GM12878 (cell line): ENCODE results near the gene SPEM2. TPM values are rescaled to one million over a fixed set of nuclear protein-coding genes. Genes with fewer than 3 reads are reported as not detected.

Experiments used
- BMI1 ChIP-seq: fragments of 450-650 bp; IDR thresholded peaks from 2 replicates; pipeline ENCODE4 v1.6.1; 2016; ENCODE audit warnings: mild to moderate bottlenecking, moderate library complexity, borderline replicate concordance
- CUX1 ChIP-seq: IDR thresholded peaks from 2 replicates; pipeline ENCODE4 v1.6.1; 2012; ENCODE audit warnings: improper control_type of control experiment, low read depth, low read length; ENCODE audit not compliant: insufficient replicate concordance
- HDGF ChIP-seq: fragments of 450-650 bp; IDR thresholded peaks from 2 replicates; pipeline ENCODE4 v1.6.1; 2016; ENCODE audit warnings: antibody characterized with exemption
- IRF5 ChIP-seq: fragments of 450-650 bp; IDR thresholded peaks from 2 replicates; pipeline ENCODE4 v1.6.1; 2017; ENCODE audit warnings: borderline replicate concordance
- KAT2A ChIP-seq: conservative IDR thresholded peaks from 2 replicates; pipeline ENCODE4 v1.6.1; 2011; ENCODE audit warnings: low read depth, low read length; ENCODE audit not compliant: control insufficient read depth
- TCF3 ChIP-seq: IDR thresholded peaks from 2 replicates; pipeline ENCODE4 v1.6.1; 2012; ENCODE audit warnings: low read depth, mild to moderate bottlenecking, low read length, borderline replicate concordance; ENCODE audit not compliant: insufficient read depth
- polyA plus RNA-seq, 11 experiments: library from polyadenylated mRNA; depleted of rRNA in 4 of 11; unstranded in 6 of 11; stranded (reverse) in 5 of 11; fragments of >200 nt; fragmentation: Nextera tagmentation in 4 of 11; fragmentation: Illumina TruSeq in 1 of 11; extraction: Ambion mirVana in 4 of 11; extraction: Trizol in 1 of 11; gene quantifications; 1 replicate in 1 of 11; 2 replicates in 10 of 11; pipeline versions ENCODE4 v1.2.1 to v1.2.3, GENCODE V29; 2011 to 2016; ENCODE audit warnings: inconsistent platforms in 2 of 11, missing spikeins in 2 of 11, low read depth in 1 of 11
- total RNA-seq, 4 experiments: library from RNA; depleted of rRNA in 3 of 4; stranded (reverse); fragments of >200 nt in 3 of 4; fragmentation: Illumina TruSeq in 1 of 4; extraction: Trizol in 1 of 4; gene quantifications; 2 replicates each; pipeline versions ENCODE4 v1.2.1 to v1.2.3, GENCODE V29; 2013 to 2021

Gene SPEM2
- total and polyA plus RNA-seq, 10 of the 15 experiments (the other 5 are each of a cell fraction or from before 2014, with no cell fraction given) = not detected

- TF ChIP-seq KAT2A = no peak
- no peak for TF ChIP-seq TCF3
- TF ChIP-seq BMI1 = no peak
- no peak for TF ChIP-seq CUX1
- no peak for TF ChIP-seq IRF5
- TF ChIP-seq HDGF = no peak
Observed at GRCh38 chr17:7380321-7380720, 45.1 kb upstream of the SPEM2 start (continued).
